WTC11 (cell line): ENCODE measurements around the gene MYOM3. TPM values are rescaled to one million over a fixed set of nuclear protein-coding genes. Genes with fewer than 3 reads are reported as not detected.
"Not testable (repeated sequence)": the region's sequence is repeated elsewhere in the genome, so short reads cannot be mapped to it uniquely, and the experiment has no call there.

Source experiments
- ATAC-seq: fragments of 200-7000 bp; cut with Tn5 transposase; 2 replicates; pipeline ENCODE4 v1.10.0; 2021; ENCODE audit warnings: mild to moderate bottlenecking, moderate library complexity
- CTCF ChIA-PET: fragments of 300-600 bp; sonication (Branson Sonifier 250); formaldehyde crosslinking; loops from one replicate; lab custom pipeline; 2021; ENCODE audit warnings: antibody characterized with exemption; lab: Charles Lee
- POLR2A ChIA-PET: fragments of 350-600 bp; sonication (Branson Sonifier 250); formaldehyde crosslinking; loops from one replicate; lab custom pipeline; 2021; ENCODE audit warnings: antibody characterized with exemption; lab: Charles Lee
- DNase-seq: peaks from one replicate; pipeline ENCODE4 v3.0.0; 2021; ENCODE audit warnings: low spot score
- H3K27ac Mint-ChIP-seq: 2 replicates; pipeline ENCODE4 v1.8.0; 2021; ENCODE audit warnings: mixed read lengths
- H3K27me3 Mint-ChIP-seq: 2 replicates; pipeline ENCODE4 v1.8.0; 2021; ENCODE audit warnings: low read depth, mild to moderate bottlenecking, moderate library complexity, mixed read lengths
- H3K36me3 Mint-ChIP-seq: 2 replicates; pipeline ENCODE4 v1.8.0; 2021; ENCODE audit warnings: mixed read lengths
- H3K4me1 Mint-ChIP-seq: 2 replicates; pipeline ENCODE4 v1.8.0; 2022; ENCODE audit warnings: mixed read lengths
- H3K4me3 Mint-ChIP-seq: 2 replicates; pipeline ENCODE4 v1.8.0; 2021; ENCODE audit warnings: mild to moderate bottlenecking, moderate library complexity, mixed read lengths
- H3K9me3 Mint-ChIP-seq: 2 replicates; pipeline ENCODE4 v1.8.0; 2021; ENCODE audit warnings: mixed read lengths
- AFF4 ChIP-seq: sonication (generic); formaldehyde crosslinking; IDR thresholded peaks from 2 replicates; pipeline ENCODE4 v1.8.1; 2023; ENCODE audit warnings: mild to moderate bottlenecking, missing genetic modification reagents, borderline replicate concordance
- CBFB ChIP-seq: sonication (generic); formaldehyde crosslinking; IDR thresholded peaks from 2 replicates; pipeline ENCODE4 v1.8.1; 2022; ENCODE audit warnings: mild to moderate bottlenecking, low read depth, missing genetic modification reagents
- CTCF ChIP-seq: fragments of 200-600 bp; IDR thresholded peaks from 2 replicates; pipeline ENCODE4 v1.8.0; 2022; ENCODE audit warnings: antibody characterized with exemption
- ELF4 ChIP-seq: sonication (generic); formaldehyde crosslinking; IDR thresholded peaks from 2 replicates; pipeline ENCODE4 v1.8.1; 2022; ENCODE audit warnings: low read depth, mild to moderate bottlenecking, moderate library complexity, missing genetic modification reagents
- HMGA2 ChIP-seq: fragments of 250-450 bp; sonication (Bioruptor Pico); IDR thresholded peaks from 2 replicates; pipeline ENCODE4 v1.4.0; 2021; ENCODE audit warnings: mild to moderate bottlenecking, moderate library complexity
- HMGXB4 ChIP-seq: sonication (generic); formaldehyde crosslinking; IDR thresholded peaks from 2 replicates; pipeline ENCODE4 v1.8.1; 2023; ENCODE audit warnings: mild to moderate bottlenecking, moderate library complexity, missing genetic modification reagents
- JAZF1 ChIP-seq: fragments of 250-450 bp; sonication (Bioruptor Pico); IDR thresholded peaks from 2 replicates; pipeline ENCODE4 v1.9.0; 2021; ENCODE audit warnings: moderate library complexity, mild to moderate bottlenecking, inconsistent platforms
- JUN ChIP-seq: sonication (generic); formaldehyde crosslinking; IDR thresholded peaks from 2 replicates; pipeline ENCODE4 v1.8.0; 2023; ENCODE audit warnings: mild to moderate bottlenecking, missing genetic modification reagents
- NFE2L1 ChIP-seq: sonication (generic); formaldehyde crosslinking; IDR thresholded peaks from 2 replicates; pipeline ENCODE4 v1.8.1; 2023; ENCODE audit warnings: missing genetic modification reagents
- NR1H2 ChIP-seq: sonication (generic); formaldehyde crosslinking; IDR thresholded peaks from 2 replicates; pipeline ENCODE4 v1.9.0; 2021; ENCODE audit warnings: mild to moderate bottlenecking, moderate library complexity, missing genetic modification reagents
- SMAD4 ChIP-seq: sonication (generic); formaldehyde crosslinking; IDR thresholded peaks from 2 replicates; pipeline ENCODE4 v1.8.0; 2022; ENCODE audit warnings: mild to moderate bottlenecking, missing genetic modification reagents
- TCF7 ChIP-seq: sonication (generic); formaldehyde crosslinking; IDR thresholded peaks from 2 replicates; pipeline ENCODE4 v1.8.0; 2022; ENCODE audit warnings: mild to moderate bottlenecking, low read depth, missing genetic modification reagents, moderate library complexity
- ZBTB43 ChIP-seq: sonication (generic); formaldehyde crosslinking; IDR thresholded peaks from 2 replicates; pipeline ENCODE4 v1.8.1; 2023; ENCODE audit warnings: mild to moderate bottlenecking, missing genetic modification reagents
- ZMAT4 ChIP-seq: fragments of 250-450 bp; sonication (Bioruptor Pico); IDR thresholded peaks from 2 replicates; pipeline ENCODE4 v1.9.0; 2021; ENCODE audit warnings: mild to moderate bottlenecking
- ZSCAN18 ChIP-seq: fragments of 250-450 bp; sonication (Bioruptor Pico); IDR thresholded peaks from 2 replicates; pipeline ENCODE4 v2.1.2; 2022; ENCODE audit warnings: mild to moderate bottlenecking, moderate library complexity
- total RNA-seq: library from RNA; stranded (reverse); gene quantifications from 3 replicates; pipeline ENCODE4 v1.2.3, GENCODE V29; 2021

Gene MYOM3
- total RNA-seq, 1 experiment from 2014 or later, result 0.13 TPM

GRCh38 chr1:24015221-24016210, 96.4 kb downstream of the MYOM3 start:
- no peak for TF ChIP-seq CTCF
- peak; percentile 93; the same call in 1 of the 2 replicates for TF ChIP-seq HMGA2 (CRISPR knock-in tag)
- POLR2A ChIA-PET, result no interaction called here

GRCh38 chr1:24012878-24013277, 99.1 kb downstream of the MYOM3 start:
- H3K27me3 Mint-ChIP-seq, H3K9me3 Mint-ChIP-seq, H3K4me3 Mint-ChIP-seq, H3K36me3 Mint-ChIP-seq, POLR2A ChIA-PET, CTCF ChIA-PET, ATAC-seq, H3K27ac Mint-ChIP-seq, DNase-seq: not testable (repeated sequence)
- H3K4me1 Mint-ChIP-seq, result peaks cover 18% of the 10 kb centered on the region

More at GRCh38 chr1:24015221-24016210, 96.4 kb downstream of the MYOM3 start:
- ATAC-seq, result no peak
- Mint-ChIP-seq H3K27ac (no peak overlapping the region), H3K4me3 (no peak overlapping the region), H3K9me3 (no peaks in the 10 kb centered on the region), H3K4me1 (peaks cover 16% of the 10 kb centered on the region), H3K27me3 (no peaks in the 10 kb centered on the region), H3K36me3 (no peaks in the 10 kb centered on the region)
- CTCF ChIA-PET, result interaction anchor here (1.2 kb wide), 1 partner anchor 13 kb away, joined by 3 read pairs; no protein-coding TSS in a partner anchor
- DNase-seq, result no peak

- CTCF ChIA-PET, result interaction anchor here (0.6 to 1.3 kb wide), 2 partner anchors 17 to 185 kb away, joined by 3 read pairs; no protein-coding TSS in a partner anchor
- Mint-ChIP-seq H3K4me1 (peaks cover 18% of the 10 kb centered on the region), H3K4me3 (no peak overlapping the region), H3K36me3 (no peaks in the 10 kb centered on the region), H3K9me3 (no peaks in the 10 kb centered on the region), H3K27ac (no peak overlapping the region), H3K27me3 (no peaks in the 10 kb centered on the region)
- ATAC-seq (no peak), DNase-seq (no peak)
- POLR2A ChIA-PET, result interaction anchor here (0.6 kb wide), 1 partner anchor 51 kb away, joined by 3 read pairs; the partner anchor contains the start of gene PNRC2
- TF ChIP-seq AFF4 (CRISPR knock-in tag), result no peak
- TF ChIP-seq ELF4 (CRISPR knock-in tag), result no peak
- no peak for TF ChIP-seq JUN (CRISPR knock-in tag)
- TF ChIP-seq ZSCAN18, result no peak
- TF ChIP-seq HMGXB4, result no peak
- TF ChIP-seq NFE2L1 (CRISPR knock-in tag), result no peak
- no peak for TF ChIP-seq ZMAT4 (CRISPR knock-in tag)
- no peak for TF ChIP-seq ZBTB43
- no peak for TF ChIP-seq CBFB (CRISPR knock-in tag)
- no peak for TF ChIP-seq JAZF1 (CRISPR knock-in tag)
- TF ChIP-seq SMAD4 (CRISPR knock-in tag), result no peak
- no peak for TF ChIP-seq TCF7 (CRISPR knock-in tag)
- no peak for TF ChIP-seq NR1H2 (CRISPR knock-in tag)
Observed at GRCh38 chr1:24010650-24011049, 101.3 kb downstream of the MYOM3 start.
